Omental fat pad (tissue), 4 donors: ENCODE data around the gene PITPNC1. TPM values are rescaled to one million over a fixed set of nuclear protein-coding genes. Genes with fewer than 3 reads are reported as not detected.

Source experiments
- ATAC-seq: fragments of 150-250 bp; one replicate; pipeline ENCODE4 v1.9.1; 2016; ENCODE audit warnings: mild to moderate bottlenecking, moderate library complexity; ENCODE audit not compliant: low FRiP score
- DNase-seq: peaks from one replicate; pipeline ENCODE4 v3.0.0-alpha.2; 2019; ENCODE audit warnings: low spot score
- CTCF ChIP-seq, 3 donors: fragments of 450-650 bp; IDR thresholded peaks; one replicate each; pipeline ENCODE4 v1.5.1; 2016 to 2017; ENCODE audit warnings: antibody characterized with exemption in 3 of 3, mild to moderate bottlenecking in 3 of 3, moderate library complexity in 2 of 3
- total RNA-seq, 4 donors: library from RNA; depleted of rRNA; stranded (reverse); fragments of >200 nt; gene quantifications; one replicate each; pipeline ENCODE4 v1.1.0, GENCODE V29; 2016

Gene PITPNC1
- total RNA-seq, 4 donors from 2014 or later = 22.6 to 53.4 (median 35.0) TPM

GRCh38 chr17:67570797-67571196 is 193.7 kb downstream of the PITPNC1 start:
- ATAC-seq = no peak
- TF ChIP-seq CTCF (IDR thresholded peaks at IDR 0.05) = no peak
- no peak for DNase-seq

DNA sequence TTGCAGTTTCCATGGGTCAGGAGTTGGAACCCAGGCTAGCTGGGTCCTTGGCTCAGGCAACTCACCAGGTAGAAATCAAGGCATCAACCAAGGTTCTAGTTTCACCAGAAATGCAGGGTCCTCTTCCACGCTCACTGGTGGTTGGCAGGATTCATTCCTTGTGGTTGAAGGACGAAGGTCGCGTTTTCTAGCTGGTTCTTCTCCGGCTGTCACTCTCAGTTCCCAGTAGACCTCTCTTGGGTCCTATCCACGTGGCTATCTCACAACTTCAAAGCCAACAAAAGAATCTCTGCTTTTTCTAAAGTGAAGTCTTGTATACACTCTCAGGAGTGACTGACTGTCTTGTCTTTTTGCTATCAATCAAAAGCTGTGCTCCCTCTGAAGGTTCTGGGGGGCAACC is 194.4 kb downstream of the PITPNC1 start:
- no peak for ATAC-seq
- TF ChIP-seq CTCF (IDR thresholded peaks at IDR 0.05) = no peak
- no peak for DNase-seq

- DNase-seq = no peak
Observed at GRCh38 chr17:67573987-67574657, 197.0 kb downstream of the PITPNC1 start.

DNA sequence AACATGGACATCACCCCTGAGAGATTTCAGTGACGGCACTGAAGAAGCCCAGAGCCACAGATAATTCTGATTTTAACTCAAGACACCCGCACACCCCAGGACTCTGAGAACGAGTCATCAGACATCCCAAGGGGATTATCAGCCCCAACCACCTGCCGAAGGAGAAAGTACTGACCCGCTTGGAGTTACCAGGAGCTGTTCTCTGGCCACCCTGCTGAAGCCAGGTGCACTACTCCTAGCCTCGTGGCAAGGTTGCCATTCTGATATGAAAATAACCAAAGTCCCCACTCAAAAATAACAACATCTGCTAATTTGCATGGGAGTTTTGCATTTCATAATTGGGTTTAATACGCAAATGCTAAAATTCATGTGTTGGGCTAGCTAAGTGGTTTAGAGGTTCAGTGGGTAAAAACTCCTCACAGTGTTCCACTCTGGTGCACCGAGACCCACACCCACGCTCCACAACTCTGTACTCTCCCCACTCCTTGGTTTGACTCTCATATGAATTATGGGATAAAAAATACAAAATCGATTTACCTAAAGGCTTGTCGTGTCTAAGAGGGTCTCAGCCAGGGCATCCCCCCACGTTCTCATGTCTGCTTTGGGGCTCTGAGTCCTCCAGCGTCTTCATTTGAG is 197.7 kb downstream of the PITPNC1 start:
- DNase-seq (no peak), ATAC-seq (no peak)
- no peak for TF ChIP-seq CTCF (IDR thresholded peaks at IDR 0.05)

More at GRCh38 chr17:67573987-67574657, 197.0 kb downstream of the PITPNC1 start:
- no peak for TF ChIP-seq CTCF (IDR thresholded peaks at IDR 0.05)
- no peak for ATAC-seq

DNA sequence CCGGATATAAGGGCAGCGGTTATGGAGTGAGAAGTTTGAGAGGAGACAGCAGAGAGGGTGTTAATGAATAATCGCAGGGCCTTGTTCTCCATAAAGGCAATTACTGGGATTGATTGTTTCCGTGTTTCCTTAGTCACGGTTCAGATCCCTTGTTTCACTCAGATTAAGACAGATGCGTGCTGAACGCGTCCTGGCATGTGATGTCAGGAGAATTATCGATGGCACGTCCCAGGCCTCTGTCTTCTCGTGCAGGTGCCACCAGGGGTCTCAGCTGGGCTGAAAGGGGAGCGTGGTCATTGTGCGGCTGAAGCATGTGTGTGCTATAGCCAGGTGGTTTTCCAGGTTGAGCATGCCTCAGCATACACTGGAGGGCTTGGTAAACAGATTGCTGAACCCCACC is 198.2 kb downstream of the PITPNC1 start:
- no peak for DNase-seq
- no peak for ATAC-seq
- TF ChIP-seq CTCF (IDR thresholded peaks at IDR 0.05) = no peak

DNA sequence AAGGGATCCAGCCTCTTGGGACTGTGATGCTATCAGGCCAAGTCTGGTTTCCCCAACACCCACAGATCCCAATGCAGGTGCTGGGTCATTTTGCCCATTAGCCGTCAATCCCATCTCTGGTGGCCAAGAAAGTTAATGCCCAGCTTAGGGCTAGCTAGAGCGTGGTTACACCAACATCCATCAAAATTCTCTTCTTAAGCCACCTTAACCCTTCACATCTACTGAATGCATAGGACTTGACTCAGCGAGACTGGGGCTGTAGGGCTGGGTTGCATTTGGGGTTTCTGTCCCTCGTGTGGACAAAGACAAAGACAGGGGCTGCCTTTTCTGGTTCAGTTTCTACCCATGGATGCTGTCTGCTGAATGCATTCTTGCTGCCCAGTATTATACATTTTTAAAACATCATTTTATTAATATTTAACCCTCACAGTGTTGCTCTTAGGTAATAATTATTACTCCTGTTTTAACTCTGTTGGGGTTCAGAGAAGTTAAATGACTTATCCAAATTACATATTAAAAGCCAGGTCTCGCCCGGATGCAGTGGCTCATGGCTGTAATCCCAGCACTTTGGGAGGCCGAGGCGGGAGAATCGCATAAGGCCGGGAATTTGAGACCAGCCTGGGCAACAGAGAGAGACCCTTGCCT is 199.5 kb downstream of the PITPNC1 start:
- DNase-seq (no peak), ATAC-seq (no peak)
- no peak for TF ChIP-seq CTCF (IDR thresholded peaks at IDR 0.05)
